ENCODE measurements around the gene CLCNKB. TPM values are rescaled to one million over a fixed set of nuclear protein-coding genes. Genes with fewer than 3 reads are reported as not detected.

Gene CLCNKB
- total and polyA plus RNA-seq, 12 donors, result 0.57 to 3.4 (median 2.0) TPM

DNA sequence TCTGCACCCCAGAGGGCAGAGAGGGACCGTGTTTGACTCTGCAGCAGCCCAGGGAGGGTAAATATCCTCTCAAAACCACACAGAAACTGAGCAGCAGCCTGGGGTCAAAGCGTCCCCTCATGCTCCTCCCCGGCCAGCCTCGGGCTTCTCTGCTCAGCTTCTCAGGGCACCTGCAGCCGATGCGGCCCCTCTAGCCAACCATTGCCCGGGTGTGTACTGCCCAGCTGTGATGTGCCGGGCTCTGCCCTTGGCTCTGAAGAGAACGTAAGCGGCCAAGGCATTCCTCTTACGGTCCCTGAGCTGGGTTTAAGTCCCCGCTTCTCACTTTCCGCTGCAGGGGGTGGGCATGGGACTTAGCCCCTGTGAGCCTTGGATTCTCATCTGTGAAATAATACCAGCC, 24.4 kb downstream of the CLCNKB start:
- DNase-seq, result no peak
- peaks cover 13 to 41% (median 19%) of the 10 kb centered on the region in 9 donors for H3K4me1 ChIP-seq
- no peaks in the 10 kb centered on the region for H3K36me3 ChIP-seq
- ATAC-seq, result peak in 1 of 8 donors; percentile 6
- H3K9me3 ChIP-seq, result no peaks in the 10 kb centered on the region
- peaks cover 0 to 16% (median 2%) of the 10 kb centered on the region in 7 donors for H3K27me3 ChIP-seq
- peak overlapping the region in 1 of 10 donors; percentile 16 for H3K27ac ChIP-seq
- TF ChIP-seq, protein P1, sequence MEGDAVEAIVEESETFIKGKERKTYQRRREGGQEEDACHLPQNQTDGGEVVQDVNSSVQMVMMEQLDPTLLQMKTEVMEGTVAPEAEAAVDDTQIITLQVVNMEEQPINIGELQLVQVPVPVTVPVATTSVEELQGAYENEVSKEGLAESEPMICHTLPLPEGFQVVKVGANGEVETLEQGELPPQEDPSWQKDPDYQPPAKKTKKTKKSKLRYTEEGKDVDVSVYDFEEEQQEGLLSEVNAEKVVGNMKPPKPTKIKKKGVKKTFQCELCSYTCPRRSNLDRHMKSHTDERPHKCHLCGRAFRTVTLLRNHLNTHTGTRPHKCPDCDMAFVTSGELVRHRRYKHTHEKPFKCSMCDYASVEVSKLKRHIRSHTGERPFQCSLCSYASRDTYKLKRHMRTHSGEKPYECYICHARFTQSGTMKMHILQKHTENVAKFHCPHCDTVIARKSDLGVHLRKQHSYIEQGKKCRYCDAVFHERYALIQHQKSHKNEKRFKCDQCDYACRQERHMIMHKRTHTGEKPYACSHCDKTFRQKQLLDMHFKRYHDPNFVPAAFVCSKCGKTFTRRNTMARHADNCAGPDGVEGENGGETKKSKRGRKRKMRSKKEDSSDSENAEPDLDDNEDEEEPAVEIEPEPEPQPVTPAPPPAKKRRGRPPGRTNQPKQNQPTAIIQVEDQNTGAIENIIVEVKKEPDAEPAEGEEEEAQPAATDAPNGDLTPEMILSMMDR (IDR thresholded peaks at IDR 0.05), result no peak
- H3K4me3 ChIP-seq, result no peak overlapping the region
- WGBS, 2 donors, result 62 to 66% methylated on average over 13 of the region's 13 CpGs
- intact Hi-C loops (cut with DNase I), result no loop called here

DNA sequence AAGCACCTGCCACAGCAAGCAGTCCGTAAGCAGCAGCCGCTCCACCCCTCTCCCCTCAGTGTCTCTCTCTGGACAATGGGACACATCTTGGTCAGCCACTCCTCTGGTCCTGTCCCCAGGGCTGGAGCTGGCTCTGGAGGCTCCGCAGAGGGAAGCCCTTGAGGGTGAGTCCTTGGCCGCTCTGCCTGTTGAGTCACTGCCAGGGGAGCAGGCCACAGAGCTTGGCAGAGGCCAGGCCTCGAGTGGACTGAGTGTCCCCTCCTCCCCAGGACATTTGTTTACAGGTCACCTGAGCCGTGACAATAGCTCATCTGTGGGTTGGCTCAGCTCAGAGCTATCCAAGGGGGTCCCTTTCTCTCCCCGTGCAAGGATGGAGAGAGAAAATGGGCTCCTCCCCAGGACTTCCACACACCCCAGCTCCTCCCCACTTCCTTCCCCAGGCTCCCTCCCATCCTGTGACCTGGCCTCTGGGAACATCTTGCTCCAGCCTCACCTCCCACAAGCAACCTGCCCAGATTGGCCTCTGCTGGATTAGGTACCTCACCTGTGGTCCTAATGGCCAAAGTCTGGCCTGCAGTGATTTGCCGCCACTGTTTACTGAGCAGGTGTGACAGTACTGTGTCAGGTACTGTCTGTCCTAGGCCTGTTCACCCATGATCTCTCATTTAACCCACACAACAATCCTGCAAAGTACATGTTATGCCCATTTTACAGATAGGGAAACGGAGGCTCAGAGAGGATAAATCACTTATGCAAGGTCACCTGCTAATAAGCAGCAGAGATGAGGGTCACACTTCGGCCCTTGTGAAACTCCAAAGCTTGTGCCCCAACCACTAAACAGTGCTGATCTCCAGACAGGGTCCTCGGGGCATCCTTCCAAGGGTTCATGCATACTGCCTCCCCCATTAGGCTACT, 25.0 kb downstream of the CLCNKB start:
- WGBS, 2 donors, result 47 to 50% methylated on average over 11 of the region's 11 CpGs
- H3K27ac ChIP-seq, result peak overlapping the region in 5 of 10 donors; percentile 7 to 64 (median 31)

DNA sequence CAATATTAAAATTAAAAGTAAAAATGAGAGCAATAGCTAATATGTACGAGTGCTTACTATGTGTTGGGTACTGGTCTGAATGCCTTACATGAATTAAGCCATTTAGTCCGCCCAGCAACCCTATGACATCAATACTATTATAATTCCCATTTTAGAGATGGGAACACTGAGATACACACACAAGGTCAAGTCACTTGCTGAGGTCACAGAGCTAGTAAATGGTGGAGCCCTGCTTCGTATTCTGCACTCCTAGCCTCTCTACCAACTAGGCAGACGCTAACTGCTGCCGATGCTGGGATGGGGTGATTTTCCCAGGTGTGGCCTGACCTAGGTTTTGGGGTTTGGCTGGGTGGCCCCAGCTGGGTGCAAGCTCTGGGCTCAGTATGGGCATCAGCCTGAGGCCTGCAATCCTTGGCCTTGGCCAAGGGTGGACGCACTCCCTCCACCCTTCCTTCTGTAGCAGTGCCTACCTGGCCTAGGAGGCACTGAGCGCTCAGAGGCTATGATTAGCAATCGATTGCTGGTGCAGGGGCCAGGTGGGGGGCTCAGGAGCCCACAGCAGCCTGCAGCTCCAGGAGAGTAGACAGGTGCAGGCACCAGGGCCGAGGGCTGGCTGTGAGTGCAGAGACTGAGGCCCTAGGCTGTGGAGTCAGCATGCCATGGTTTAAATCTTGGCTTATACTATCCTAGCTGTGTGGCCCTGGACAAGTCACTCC, 27.2 kb downstream of the CLCNKB start:
- no peak overlapping the region for H3K27ac ChIP-seq
- intact Hi-C loops (cut with DNase I), result loop anchor here in 3 of 10 donors (5.0 to 10.0 kb wide), 2 partner anchors 294 to 297 kb away; partner anchors contain the start of gene SZRD1 (in 3 of the 3)
- no peak overlapping the region for H3K4me3 ChIP-seq
- peaks cover 19 to 53% (median 31%) of the 10 kb centered on the region in 9 donors for H3K4me1 ChIP-seq
- TF ChIP-seq, protein P1 (IDR thresholded peaks at IDR 0.05), result no peak
- H3K36me3 ChIP-seq, result no peaks in the 10 kb centered on the region
- H3K9me3 ChIP-seq, result no peaks in the 10 kb centered on the region
- H3K27me3 ChIP-seq, result peaks cover 0 to 35% (median 6%) of the 10 kb centered on the region in 7 donors
- no peak for ATAC-seq
- 92 to 95% methylated on average over 9 of the region's 9 CpGs for WGBS, 2 donors
- DNase-seq, result no peak

More for the DNA sequence above, 25.0 kb downstream of the CLCNKB start:
- no peaks in the 10 kb centered on the region for H3K9me3 ChIP-seq
- no peak overlapping the region for H3K4me3 ChIP-seq
- ATAC-seq, result peak; percentile 49 to 87 (median 82)
- H3K4me1 ChIP-seq, result peaks cover 15 to 44% (median 22%) of the 10 kb centered on the region in 9 donors
- H3K27me3 ChIP-seq, result peaks cover 0 to 20% (median 6%) of the 10 kb centered on the region in 7 donors
- intact Hi-C loops (cut with DNase I), result no loop called here
- TF ChIP-seq, protein P1 (IDR thresholded peaks at IDR 0.05), result no peak
- peak; percentile 62 to 65 for DNase-seq
- H3K36me3 ChIP-seq, result no peaks in the 10 kb centered on the region

DNA sequence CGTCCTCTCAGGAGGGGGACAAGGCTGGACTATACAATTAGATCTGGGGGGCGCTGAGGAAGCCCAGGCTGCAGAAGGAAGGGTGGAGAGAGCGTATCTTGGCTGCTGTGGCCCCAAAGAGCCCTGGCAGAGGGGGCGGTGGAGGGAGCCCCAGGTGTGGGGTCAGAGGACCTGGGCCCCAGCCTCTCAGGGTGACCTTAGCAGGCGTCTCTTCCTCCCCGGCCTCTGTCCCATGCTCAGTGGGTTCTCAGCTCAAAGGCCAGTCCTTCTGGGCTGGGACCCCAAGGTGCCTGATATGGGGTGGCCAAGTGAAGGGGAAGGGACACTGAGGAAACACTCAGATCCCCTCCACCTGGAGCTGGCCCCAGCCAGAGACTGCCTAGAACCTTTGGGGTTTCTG, 28.0 kb downstream of the CLCNKB start:
- H3K27ac ChIP-seq, result no peak overlapping the region
- no peak for ATAC-seq
- H3K27me3 ChIP-seq, result peaks cover 0 to 35% (median 6%) of the 10 kb centered on the region in 7 donors
- peaks cover 20 to 61% (median 33%) of the 10 kb centered on the region in 9 donors for H3K4me1 ChIP-seq
- intact Hi-C loops (cut with DNase I), result loop anchor here in 3 of 10 donors (5.0 to 10.0 kb wide), 2 partner anchors 293 to 296 kb away; partner anchors contain the start of gene SZRD1 (in 3 of the 3)
- 93 to 95% methylated on average over 6 of the region's 6 CpGs for WGBS, 2 donors
- H3K4me3 ChIP-seq, result no peak overlapping the region
- H3K36me3 ChIP-seq, result no peaks in the 10 kb centered on the region
- H3K9me3 ChIP-seq, result no peaks in the 10 kb centered on the region
- DNase-seq, result no peak
- TF ChIP-seq, protein P1 (IDR thresholded peaks at IDR 0.05), result no peak

All from heart right ventricle (tissue), 16 donors.